ENCODE results near the gene CHRNG. TPM values are rescaled to one million over a fixed set of nuclear protein-coding genes. Genes with fewer than 3 reads are reported as not detected.
A peak's percentile ranks its signal among the peaks of the same experiment; 100 is the strongest.
"Not testable (repeated sequence)": the region's sequence is repeated elsewhere in the genome, so short reads cannot be mapped to it uniquely, and the experiment has no call there.

CHRNG gene
- total RNA-seq, 1 donor from 2014 or later = not detected

DNA sequence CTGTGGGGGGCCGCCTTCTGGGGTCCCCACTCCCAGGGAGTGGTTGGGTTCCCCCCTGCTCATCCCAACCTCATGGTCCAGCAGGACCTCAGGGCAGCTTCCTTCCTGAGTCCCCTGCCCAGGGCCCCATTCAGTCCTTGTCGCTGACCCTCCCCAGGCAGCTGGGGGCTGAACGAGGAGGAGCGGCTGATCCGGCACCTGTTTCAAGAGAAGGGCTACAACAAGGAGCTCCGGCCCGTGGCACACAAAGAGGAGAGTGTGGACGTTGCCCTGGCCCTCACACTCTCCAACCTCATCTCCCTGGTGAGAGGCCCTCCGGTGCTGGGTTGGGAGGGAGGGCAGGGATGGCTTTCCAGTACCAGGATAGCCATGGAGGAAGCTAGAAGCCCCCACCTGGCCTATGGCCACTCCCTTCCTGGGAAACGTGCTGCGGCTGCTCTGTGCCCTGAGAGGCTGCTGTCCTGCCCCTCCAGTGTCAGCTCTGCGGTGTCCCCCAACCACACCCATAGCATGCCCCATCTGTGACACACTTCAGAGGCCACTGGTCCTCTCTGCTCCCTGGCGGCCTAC is 13.0 kb upstream of the CHRNG start:
- no peak for DNase-seq (ENCODE audit: low spot score)
- no peak for ATAC-seq

GRCh38 chr2:232527905-232528470 is 11.5 kb upstream of the CHRNG start:
- DNase-seq (ENCODE audit: low spot score) (no peak), ATAC-seq (no peak)

GRCh38 chr2:232528746-232529460 is 10.6 kb upstream of the CHRNG start:
- DNase-seq (ENCODE audit: low spot score) = no peak
- ATAC-seq = no peak

- DNase-seq (ENCODE audit: low spot score) = no peak
- ATAC-seq = no peak
Measured at GRCh38 chr2:232529806-232530547, 9.5 kb upstream of the CHRNG start.

DNA sequence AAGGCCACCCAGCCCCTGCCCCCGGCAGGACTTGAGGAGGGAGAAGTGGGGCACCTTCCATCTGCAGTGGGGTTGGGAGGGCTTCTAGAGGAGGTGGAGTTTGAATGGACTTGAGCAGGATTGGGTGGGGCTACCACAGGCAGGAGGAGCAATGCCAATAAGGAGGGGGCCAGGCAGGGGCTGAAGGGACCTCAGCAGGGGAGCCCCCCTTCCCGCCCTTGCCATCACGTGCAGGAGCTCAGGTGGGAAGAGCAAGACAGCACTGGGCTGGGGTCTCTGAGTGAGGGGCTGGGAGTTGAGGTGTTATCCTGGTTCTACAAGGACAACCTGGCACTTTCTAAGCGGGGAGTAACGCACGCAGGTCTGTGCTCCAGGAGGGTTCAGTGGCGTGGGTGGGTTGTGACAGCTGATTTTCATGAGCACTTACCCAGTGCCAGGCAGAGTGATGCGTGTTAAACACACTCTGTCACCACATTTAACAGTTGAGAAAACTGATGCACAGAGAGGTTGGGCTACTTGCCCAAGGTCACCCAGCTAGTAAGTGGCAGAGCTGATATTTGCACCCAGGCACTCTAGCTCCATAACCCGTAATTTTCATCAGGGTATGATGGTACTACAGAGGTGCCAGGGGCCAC is 8.7 kb upstream of the CHRNG start:
- DNase-seq (ENCODE audit: low spot score) = no peak
- no peak for ATAC-seq

- no peak for DNase-seq (ENCODE audit: low spot score)
- ATAC-seq = no peak
Measured at GRCh38 chr2:232532419-232532818, 7.1 kb upstream of the CHRNG start.

GRCh38 chr2:232532821-232533220 is 6.7 kb upstream of the CHRNG start:
- ATAC-seq; DNase-seq (ENCODE audit: low spot score): not testable (repeated sequence)

DNA sequence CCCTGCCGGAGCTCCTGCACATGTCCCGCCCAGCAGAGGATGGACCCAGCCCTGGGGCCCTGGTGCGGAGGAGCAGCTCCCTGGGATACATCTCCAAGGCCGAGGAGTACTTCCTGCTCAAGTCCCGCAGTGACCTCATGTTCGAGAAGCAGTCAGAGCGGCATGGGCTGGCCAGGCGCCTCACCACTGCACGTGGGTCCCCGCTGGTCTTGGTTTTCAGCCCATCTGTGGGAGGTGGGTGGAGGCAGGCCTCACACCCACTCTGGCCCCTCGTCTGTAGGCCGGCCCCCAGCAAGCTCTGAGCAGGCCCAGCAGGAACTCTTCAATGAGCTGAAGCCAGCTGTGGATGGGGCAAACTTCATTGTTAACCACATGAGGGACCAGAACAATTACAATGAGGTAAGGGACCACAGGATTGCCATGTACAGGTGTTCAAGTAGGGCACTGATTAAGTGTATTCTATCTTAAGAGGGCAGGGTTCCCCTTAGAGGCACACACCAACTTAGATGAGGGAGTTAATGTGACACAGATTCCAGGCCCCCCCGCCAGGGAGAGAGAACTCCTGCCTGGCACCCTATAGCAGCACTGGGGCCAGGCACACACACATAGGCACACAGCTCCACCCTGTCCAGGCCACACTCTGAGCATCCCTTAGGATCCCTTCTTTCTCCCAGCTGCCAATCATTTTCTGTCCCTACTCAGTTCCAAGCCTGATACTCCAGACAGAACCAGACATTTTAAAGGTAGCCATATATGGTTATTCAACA is 5.4 kb upstream of the CHRNG start:
- no peak for ATAC-seq
- no peak for DNase-seq (ENCODE audit: low spot score)

GRCh38 chr2:232534940-232535651 is 4.4 kb upstream of the CHRNG start:
- ATAC-seq = no peak

GRCh38 chr2:232535761-232536530 is 3.5 kb upstream of the CHRNG start:
- ATAC-seq = no peak
- DNase-seq (ENCODE audit: low spot score) = no peak

More at GRCh38 chr2:232534940-232535651, 4.4 kb upstream of the CHRNG start:
- DNase-seq (ENCODE audit: low spot score) = no peak

DNA sequence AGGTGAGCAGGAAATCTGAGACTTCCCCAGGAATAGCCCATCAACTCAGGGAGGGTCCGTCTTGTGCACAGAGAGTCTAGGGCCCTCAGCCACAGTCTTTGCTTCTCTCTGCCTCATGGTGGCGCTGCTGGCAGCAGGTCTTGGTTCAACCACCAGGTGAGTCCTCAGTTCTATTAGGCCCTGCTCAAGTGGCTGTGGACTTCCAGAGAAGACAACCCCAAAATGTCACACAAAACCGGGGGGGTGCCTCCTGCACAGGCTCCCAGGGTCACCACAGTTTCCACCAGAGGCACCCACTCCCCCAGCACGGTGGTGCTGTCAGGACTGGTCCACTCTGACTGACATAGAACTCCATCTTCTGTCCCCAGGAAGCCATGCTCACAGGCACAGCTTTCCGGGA is 2.4 kb upstream of the CHRNG start:
- ATAC-seq = no peak
- DNase-seq (ENCODE audit: low spot score) = no peak

GRCh38 chr2:232537499-232537898 is 2.0 kb upstream of the CHRNG start:
- DNase-seq (ENCODE audit: low spot score) (peak; percentile 65), ATAC-seq (peak; percentile 78)

- no peak for DNase-seq (ENCODE audit: low spot score)
Measured at GRCh38 chr2:232538671-232539070, 821 bp upstream of the CHRNG start.

GRCh38 chr2:232540441-232541041 is 1.0 kb downstream of the CHRNG start:
- no peak for ATAC-seq
- DNase-seq (ENCODE audit: low spot score) = no peak

More at GRCh38 chr2:232538671-232539070, 821 bp upstream of the CHRNG start:
- peak; percentile 33 for ATAC-seq

DNA sequence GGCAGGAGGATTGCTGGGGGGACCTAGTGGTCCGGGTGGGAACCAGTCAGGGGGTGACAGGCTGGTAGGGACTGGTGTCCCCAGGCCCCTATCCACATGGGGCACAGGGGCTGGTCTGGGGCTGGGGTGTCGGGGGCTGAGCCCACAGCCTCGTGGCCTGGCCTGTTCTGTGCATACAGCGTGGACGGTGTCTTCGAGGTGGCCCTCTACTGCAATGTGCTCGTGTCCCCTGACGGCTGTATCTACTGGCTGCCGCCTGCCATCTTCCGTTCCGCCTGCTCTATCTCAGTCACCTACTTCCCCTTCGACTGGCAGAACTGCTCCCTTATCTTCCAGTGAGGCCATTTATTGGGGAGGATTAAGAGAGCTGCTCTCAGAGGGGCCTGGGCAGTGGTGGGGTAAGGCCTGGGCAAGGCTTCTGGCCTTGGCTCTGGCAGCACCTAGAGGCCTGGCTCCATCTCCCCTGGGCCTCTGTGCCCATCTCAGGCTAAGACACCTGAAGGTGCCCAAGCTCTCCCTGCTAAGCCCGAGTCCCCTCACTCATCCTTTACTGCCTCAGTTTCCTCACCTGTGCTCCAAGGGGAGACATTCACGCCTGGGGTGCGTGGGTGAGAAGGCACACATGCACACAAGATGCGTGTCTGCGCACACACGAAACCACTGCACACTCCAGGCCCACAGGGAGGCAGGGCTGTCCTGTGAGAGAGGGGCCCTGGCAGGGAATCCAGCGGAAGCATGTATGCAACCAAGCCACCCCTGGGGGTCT is 1.9 kb downstream of the CHRNG start:
- DNase-seq (ENCODE audit: low spot score) (no peak), ATAC-seq (no peak)

- no peak for DNase-seq (ENCODE audit: low spot score)
- no peak for ATAC-seq
Measured at GRCh38 chr2:232541961-232542714, 2.6 kb downstream of the CHRNG start.

All from left lobe of liver (tissue), 2 donors.